ENCODE data around the gene POM121L2. TPM values are rescaled to one million over a fixed set of nuclear protein-coding genes. Genes with fewer than 3 reads are reported as not detected.

Gene POM121L2
- total and polyA plus RNA-seq, 2 of the 13 experiments (the other 11 are each of a cell fraction or from before 2014, with no cell fraction given), result not detected

DNA sequence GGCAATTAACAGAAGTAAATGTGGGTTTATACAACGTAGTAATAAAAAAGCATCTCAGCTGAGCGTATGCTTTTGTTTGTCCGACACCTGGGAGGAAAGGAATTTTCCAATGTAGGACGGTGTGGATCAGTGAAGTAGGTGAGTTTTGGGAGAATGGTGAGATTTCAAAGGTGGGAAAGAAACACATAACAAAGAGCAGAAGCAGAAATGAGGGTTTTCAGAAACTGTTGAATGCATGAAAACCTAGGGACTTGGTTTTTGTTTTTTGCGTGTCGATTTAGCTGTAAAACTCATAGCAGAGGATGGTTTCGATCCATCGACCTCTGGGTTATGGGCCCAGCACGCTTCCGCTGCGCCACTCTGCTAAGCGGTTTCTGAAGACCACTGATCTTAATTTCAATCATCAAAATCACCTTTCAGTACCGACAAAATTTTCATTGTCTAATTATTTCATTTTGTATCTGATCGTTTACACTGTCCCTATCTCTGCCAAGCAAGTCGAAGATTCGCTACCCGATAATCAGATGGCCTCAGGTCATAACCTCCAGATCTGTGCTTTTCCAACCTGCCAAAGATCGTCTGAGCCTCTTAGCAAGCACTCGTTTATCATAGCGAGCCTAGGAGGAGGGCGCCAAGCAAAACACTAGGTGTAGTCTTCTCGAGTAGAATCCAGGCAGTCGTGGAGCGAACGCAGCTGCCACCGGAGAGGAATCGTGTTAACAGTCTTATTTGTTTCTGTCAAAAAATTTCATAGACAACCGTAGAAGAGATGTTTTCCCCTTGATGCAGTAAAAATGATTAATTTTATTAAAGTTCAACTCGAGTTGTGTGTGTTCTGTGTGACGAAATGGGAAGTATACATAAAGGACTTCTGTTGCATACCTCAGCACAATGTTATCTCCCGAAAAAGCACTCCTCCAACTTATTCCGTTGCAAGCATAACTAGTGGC lies 20.9 kb upstream of the POM121L2 start (continued):
- TF ChIP-seq, protein P1, sequence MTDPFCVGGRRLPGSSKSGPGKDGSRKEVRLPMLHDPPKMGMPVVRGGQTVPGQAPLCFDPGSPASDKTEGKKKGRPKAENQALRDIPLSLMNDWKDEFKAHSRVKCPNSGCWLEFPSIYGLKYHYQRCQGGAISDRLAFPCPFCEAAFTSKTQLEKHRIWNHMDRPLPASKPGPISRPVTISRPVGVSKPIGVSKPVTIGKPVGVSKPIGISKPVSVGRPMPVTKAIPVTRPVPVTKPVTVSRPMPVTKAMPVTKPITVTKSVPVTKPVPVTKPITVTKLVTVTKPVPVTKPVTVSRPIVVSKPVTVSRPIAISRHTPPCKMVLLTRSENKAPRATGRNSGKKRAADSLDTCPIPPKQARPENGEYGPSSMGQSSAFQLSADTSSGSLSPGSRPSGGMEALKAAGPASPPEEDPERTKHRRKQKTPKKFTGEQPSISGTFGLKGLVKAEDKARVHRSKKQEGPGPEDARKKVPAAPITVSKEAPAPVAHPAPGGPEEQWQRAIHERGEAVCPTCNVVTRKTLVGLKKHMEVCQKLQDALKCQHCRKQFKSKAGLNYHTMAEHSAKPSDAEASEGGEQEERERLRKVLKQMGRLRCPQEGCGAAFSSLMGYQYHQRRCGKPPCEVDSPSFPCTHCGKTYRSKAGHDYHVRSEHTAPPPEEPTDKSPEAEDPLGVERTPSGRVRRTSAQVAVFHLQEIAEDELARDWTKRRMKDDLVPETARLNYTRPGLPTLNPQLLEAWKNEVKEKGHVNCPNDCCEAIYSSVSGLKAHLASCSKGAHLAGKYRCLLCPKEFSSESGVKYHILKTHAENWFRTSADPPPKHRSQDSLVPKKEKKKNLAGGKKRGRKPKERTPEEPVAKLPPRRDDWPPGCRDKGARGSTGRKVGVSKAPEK (CRISPR knock-in tag; IDR thresholded peaks at IDR 0.05; ENCODE audit: borderline replicate concordance), result no peak; the same call in 1 of the 2 replicates
- no peak for TF ChIP-seq U2AF2 (IDR thresholded peaks at IDR 0.05; ENCODE audit: low read depth, low read length)
- no peak; the same call in 1 of the 2 replicates for TF ChIP-seq KDM4B (CRISPR knock-in tag; IDR thresholded peaks at IDR 0.05)
- TF ChIP-seq AGO2 (optimal IDR thresholded peaks at IDR 0.05; ENCODE audit: low read depth, low read length), result no peak
- TF ChIP-seq, protein P2, sequence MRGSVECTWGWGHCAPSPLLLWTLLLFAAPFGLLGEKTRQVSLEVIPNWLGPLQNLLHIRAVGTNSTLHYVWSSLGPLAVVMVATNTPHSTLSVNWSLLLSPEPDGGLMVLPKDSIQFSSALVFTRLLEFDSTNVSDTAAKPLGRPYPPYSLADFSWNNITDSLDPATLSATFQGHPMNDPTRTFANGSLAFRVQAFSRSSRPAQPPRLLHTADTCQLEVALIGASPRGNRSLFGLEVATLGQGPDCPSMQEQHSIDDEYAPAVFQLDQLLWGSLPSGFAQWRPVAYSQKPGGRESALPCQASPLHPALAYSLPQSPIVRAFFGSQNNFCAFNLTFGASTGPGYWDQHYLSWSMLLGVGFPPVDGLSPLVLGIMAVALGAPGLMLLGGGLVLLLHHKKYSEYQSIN (CRISPR knock-in tag; IDR thresholded peaks at IDR 0.05; ENCODE audit: borderline replicate concordance), result no peak
- no peak for TF ChIP-seq ZC3H13 (CRISPR knock-in tag; IDR thresholded peaks at IDR 0.05)
- no peak for TF ChIP-seq ZNF17 (CRISPR knock-in tag; IDR thresholded peaks at IDR 0.05)
- peak; percentile 24; the same call in 1 of the 2 replicates for TF ChIP-seq SALL2 (CRISPR knock-in tag; IDR thresholded peaks at IDR 0.05)
- no peak for TF ChIP-seq JUNB (CRISPR knock-in tag; IDR thresholded peaks at IDR 0.05; ENCODE audit: borderline replicate concordance)
- no peak for TF ChIP-seq NRL (CRISPR knock-in tag; IDR thresholded peaks at IDR 0.05; ENCODE audit: borderline replicate concordance)
- TF ChIP-seq, protein P3, sequence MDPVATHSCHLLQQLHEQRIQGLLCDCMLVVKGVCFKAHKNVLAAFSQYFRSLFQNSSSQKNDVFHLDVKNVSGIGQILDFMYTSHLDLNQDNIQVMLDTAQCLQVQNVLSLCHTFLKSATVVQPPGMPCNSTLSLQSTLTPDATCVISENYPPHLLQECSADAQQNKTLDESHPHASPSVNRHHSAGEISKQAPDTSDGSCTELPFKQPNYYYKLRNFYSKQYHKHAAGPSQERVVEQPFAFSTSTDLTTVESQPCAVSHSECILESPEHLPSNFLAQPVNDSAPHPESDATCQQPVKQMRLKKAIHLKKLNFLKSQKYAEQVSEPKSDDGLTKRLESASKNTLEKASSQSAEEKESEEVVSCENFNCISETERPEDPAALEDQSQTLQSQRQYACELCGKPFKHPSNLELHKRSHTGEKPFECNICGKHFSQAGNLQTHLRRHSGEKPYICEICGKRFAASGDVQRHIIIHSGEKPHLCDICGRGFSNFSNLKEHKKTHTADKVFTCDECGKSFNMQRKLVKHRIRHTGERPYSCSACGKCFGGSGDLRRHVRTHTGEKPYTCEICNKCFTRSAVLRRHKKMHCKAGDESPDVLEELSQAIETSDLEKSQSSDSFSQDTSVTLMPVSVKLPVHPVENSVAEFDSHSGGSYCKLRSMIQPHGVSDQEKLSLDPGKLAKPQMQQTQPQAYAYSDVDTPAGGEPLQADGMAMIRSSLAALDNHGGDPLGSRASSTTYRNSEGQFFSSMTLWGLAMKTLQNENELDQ (CRISPR knock-in tag; IDR thresholded peaks at IDR 0.05; ENCODE audit: borderline replicate concordance), result no peak
- no peak for TF ChIP-seq NBN (conservative IDR thresholded peaks at IDR 0.05)
- TF ChIP-seq FOXA3 (CRISPR knock-in tag; IDR thresholded peaks at IDR 0.05), result no peak; the same call in 1 of the 2 replicates
- TF ChIP-seq, protein P4, sequence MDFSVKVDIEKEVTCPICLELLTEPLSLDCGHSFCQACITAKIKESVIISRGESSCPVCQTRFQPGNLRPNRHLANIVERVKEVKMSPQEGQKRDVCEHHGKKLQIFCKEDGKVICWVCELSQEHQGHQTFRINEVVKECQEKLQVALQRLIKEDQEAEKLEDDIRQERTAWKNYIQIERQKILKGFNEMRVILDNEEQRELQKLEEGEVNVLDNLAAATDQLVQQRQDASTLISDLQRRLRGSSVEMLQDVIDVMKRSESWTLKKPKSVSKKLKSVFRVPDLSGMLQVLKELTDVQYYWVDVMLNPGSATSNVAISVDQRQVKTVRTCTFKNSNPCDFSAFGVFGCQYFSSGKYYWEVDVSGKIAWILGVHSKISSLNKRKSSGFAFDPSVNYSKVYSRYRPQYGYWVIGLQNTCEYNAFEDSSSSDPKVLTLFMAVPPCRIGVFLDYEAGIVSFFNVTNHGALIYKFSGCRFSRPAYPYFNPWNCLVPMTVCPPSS (IDR thresholded peaks at IDR 0.05), result no peak
- peak; percentile 54; the same call in 1 of the 2 replicates for TF ChIP-seq MBD4 (IDR thresholded peaks at IDR 0.05; ENCODE audit: borderline replicate concordance, low read length)
- no peak for TF ChIP-seq CBX2 (IDR thresholded peaks at IDR 0.05; ENCODE audit: low read depth, low read length)
- TF ChIP-seq CBX2 (CRISPR knock-in tag; IDR thresholded peaks at IDR 0.05; ENCODE audit: low read depth), result no peak
- TF ChIP-seq CCAR2 (optimal IDR thresholded peaks at IDR 0.05; ENCODE audit: low read depth, low read length), result peak; percentile 100
- TF ChIP-seq, protein P5, sequence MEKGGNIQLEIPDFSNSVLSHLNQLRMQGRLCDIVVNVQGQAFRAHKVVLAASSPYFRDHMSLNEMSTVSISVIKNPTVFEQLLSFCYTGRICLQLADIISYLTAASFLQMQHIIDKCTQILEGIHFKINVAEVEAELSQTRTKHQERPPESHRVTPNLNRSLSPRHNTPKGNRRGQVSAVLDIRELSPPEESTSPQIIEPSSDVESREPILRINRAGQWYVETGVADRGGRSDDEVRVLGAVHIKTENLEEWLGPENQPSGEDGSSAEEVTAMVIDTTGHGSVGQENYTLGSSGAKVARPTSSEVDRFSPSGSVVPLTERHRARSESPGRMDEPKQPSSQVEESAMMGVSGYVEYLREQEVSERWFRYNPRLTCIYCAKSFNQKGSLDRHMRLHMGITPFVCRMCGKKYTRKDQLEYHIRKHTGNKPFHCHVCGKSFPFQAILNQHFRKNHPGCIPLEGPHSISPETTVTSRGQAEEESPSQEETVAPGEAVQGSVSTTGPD (CRISPR knock-in tag; IDR thresholded peaks at IDR 0.05), result no peak
- TF ChIP-seq SOX5 (CRISPR knock-in tag; IDR thresholded peaks at IDR 0.05; ENCODE audit: borderline replicate concordance), result peak; percentile 53; the same call in 1 of the 2 replicates

All from HepG2 (cell line).